ENCODE data around the gene TMEM115. TPM values are rescaled to one million over a fixed set of nuclear protein-coding genes. Genes with fewer than 3 reads are reported as not detected.

The TMEM115 gene
- total and polyA plus RNA-seq, 2 experiments from 2014 or later = 17.8 to 49.2 TPM

DNA sequence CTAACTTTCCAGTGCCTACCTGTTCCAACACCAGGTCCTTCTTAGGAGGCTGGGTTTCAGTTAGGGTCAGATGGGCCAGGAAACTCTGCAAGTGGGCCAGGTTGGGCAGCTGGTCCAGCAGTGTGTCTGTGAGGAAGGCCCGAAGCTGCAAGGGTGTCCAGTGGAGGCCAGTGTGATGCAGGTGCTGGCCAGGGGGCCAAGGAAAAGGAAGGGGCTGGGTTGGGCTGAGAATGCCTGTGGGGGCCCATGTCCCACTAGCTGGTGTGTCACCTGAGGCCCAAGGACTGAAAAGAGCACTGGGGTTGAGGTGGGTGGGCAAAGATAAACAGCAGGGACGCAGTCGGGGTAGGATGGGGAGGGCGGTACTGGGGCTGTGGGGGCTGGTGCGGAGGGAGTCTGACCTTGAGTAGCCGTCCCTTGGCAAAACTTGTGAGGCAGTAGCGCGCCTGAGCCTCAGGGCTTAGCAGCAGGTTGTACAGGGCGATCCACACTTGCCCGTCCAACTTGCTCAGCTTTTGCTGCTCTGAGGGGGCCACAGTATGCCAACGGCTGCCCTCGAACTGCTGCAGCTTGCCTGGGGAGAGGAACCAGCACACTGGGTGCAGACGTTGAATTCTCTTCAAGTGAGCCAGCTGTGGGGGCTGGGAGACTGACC is 17.2 kb downstream of the TMEM115 start (continued):
- TF ChIP-seq NANOG (IDR thresholded peaks at IDR 0.05; ENCODE audit: borderline replicate concordance) (no peak), EZH2 (IDR thresholded peaks at IDR 0.05; ENCODE audit: low read depth, unreplicated experiment) (no peak), CREB1 (CRISPR knock-in tag; IDR thresholded peaks at IDR 0.05; ENCODE audit: low read depth) (no peak), STAT1 (IDR thresholded peaks at IDR 0.05; ENCODE audit: unreplicated experiment) (no peak), ZNF331 (CRISPR knock-in tag; IDR thresholded peaks at IDR 0.05; ENCODE audit: low read depth) (no peak)
- TF ChIP-seq, protein P1, sequence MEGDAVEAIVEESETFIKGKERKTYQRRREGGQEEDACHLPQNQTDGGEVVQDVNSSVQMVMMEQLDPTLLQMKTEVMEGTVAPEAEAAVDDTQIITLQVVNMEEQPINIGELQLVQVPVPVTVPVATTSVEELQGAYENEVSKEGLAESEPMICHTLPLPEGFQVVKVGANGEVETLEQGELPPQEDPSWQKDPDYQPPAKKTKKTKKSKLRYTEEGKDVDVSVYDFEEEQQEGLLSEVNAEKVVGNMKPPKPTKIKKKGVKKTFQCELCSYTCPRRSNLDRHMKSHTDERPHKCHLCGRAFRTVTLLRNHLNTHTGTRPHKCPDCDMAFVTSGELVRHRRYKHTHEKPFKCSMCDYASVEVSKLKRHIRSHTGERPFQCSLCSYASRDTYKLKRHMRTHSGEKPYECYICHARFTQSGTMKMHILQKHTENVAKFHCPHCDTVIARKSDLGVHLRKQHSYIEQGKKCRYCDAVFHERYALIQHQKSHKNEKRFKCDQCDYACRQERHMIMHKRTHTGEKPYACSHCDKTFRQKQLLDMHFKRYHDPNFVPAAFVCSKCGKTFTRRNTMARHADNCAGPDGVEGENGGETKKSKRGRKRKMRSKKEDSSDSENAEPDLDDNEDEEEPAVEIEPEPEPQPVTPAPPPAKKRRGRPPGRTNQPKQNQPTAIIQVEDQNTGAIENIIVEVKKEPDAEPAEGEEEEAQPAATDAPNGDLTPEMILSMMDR (conservative IDR thresholded peaks at IDR 0.05; ENCODE audit: low read depth in 2 of 2) = no peak

DNA sequence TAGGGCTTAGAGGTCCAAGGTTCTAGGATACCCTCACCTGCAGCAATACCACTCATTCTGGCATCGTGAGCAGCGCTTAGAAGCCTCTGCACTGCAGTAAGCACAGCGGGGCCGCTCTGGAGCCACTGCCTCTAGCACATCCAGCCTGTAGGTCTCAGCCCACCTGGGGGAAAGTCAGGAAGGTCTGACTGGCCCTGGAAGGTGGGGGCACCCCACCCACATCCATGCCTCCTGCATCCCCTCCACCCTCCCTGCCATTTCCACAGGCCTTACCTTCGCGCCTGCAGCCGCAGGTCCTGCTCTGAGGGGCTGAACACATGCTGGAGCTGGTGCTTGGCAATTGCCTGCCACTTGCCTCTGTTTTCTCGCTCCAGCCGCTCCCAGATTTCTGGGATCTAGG is 17.8 kb downstream of the TMEM115 start:
- Histone ChIP-seq H3K27ac (ENCODE audit: low read depth) (no peak overlapping the region), H3K4me3 (peak overlapping the region; percentile 65), H3K4me2 (peak overlapping the region; percentile 90), H3K79me2 (replicated peaks; ENCODE audit: insufficient read depth) (peaks cover 3% of the 10 kb centered on the region; the same call in 1 of the 2 replicates), H3K4me1 (ENCODE audit: insufficient read depth) (peaks cover 13% of the 10 kb centered on the region), H3K36me3 (ENCODE audit: insufficient read depth) (no peaks in the 10 kb centered on the region), H3K9me2 (ENCODE audit: insufficient read depth) (no peaks in the 10 kb centered on the region), H3F3A (replicated peaks; ENCODE audit: low read depth) (peaks cover 33% of the 10 kb centered on the region), H3K27me3 (ENCODE audit: insufficient read depth) (peaks cover 74% of the 10 kb centered on the region), H2AFZ (peak overlapping the region; percentile 85; the same call in 1 of the 2 replicates), H4K20me1 (replicated peaks; ENCODE audit: insufficient read depth) (0 out of 2 replicates have a peak, but pooled peaks cover under 1% of the 10 kb centered on the region)
- Mint-ChIP-seq H3K36me3 (ENCODE audit: low read depth) (no peaks in the 10 kb centered on the region; the same call in 2 of the 3 replicates), H3K27me3 (ENCODE audit: insufficient read depth, low read depth, poor library complexity) (peaks cover 81% of the 10 kb centered on the region), H3K9me3 (peaks cover 3% of the 10 kb centered on the region; the same call in 1 of the 3 replicates), H3K4me1 (peaks cover 25% of the 10 kb centered on the region), H3K4me3 (peak overlapping the region; percentile 67; the same call in 2 of the 3 replicates), H3K27ac (no peak overlapping the region)
- ATAC-seq (no peak), DNase-seq (ENCODE audit: low spot score) (no peak)
- TF ChIP-seq, protein P1 (conservative IDR thresholded peaks at IDR 0.05; ENCODE audit: low read depth in 2 of 2) = no peak
- TF ChIP-seq NANOG (IDR thresholded peaks at IDR 0.05; ENCODE audit: borderline replicate concordance) (no peak), ZNF331 (CRISPR knock-in tag; IDR thresholded peaks at IDR 0.05; ENCODE audit: low read depth) (no peak), JUNB (IDR thresholded peaks at IDR 0.05; ENCODE audit: unreplicated experiment) (no peak), ZNF114 (CRISPR knock-in tag; IDR thresholded peaks at IDR 0.05) (no peak), EZH2 (IDR thresholded peaks at IDR 0.05; ENCODE audit: low read depth, unreplicated experiment) (no peak), POLR2AphosphoS5 (IDR thresholded peaks at IDR 0.05; ENCODE audit: low read depth) (no peak), CREB1 (CRISPR knock-in tag; IDR thresholded peaks at IDR 0.05; ENCODE audit: low read depth) (no peak), STAT1 (IDR thresholded peaks at IDR 0.05; ENCODE audit: unreplicated experiment) (no peak)
- TF ChIP-seq, protein P2, sequence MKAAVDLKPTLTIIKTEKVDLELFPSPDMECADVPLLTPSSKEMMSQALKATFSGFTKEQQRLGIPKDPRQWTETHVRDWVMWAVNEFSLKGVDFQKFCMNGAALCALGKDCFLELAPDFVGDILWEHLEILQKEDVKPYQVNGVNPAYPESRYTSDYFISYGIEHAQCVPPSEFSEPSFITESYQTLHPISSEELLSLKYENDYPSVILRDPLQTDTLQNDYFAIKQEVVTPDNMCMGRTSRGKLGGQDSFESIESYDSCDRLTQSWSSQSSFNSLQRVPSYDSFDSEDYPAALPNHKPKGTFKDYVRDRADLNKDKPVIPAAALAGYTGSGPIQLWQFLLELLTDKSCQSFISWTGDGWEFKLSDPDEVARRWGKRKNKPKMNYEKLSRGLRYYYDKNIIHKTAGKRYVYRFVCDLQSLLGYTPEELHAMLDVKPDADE (IDR thresholded peaks at IDR 0.05) = no peak

Measured in GM23338 (cell line).